Tibial artery (tissue), 4 donors: ENCODE measurements around the gene UBR4.

Experiments used
- DNase-seq, 2 donors: peaks; one replicate each; pipeline ENCODE4 v3.0.0-alpha.2; 2019
- H3K27ac ChIP-seq, 2 donors: fragments of 200-600 bp; sonication (generic) in 1 of 2; 1 replicate in 1 of 2; 2 replicates in 1 of 2; pipeline ENCODE4 v1.5.1; 2018 to 2019; ENCODE audit warnings: mild to moderate bottlenecking in 1 of 2
- H3K27me3 ChIP-seq, 2 donors: fragments of 200-600 bp; sonication (generic) in 1 of 2; one replicate each; pipeline versions ENCODE4 v1.5.1 to v1.6.0; 2016 to 2019
- H3K36me3 ChIP-seq, 3 donors: fragments of 200-600 bp; sonication (generic) in 2 of 3; one replicate each; pipeline ENCODE4 v1.5.1; 2016 to 2019; ENCODE audit warnings: mild to moderate bottlenecking in 2 of 3
- H3K4me1 ChIP-seq, 4 donors: fragments of 200-600 bp; sonication (generic) in 2 of 4; 1 replicate in 3 of 4; 2 replicates in 1 of 4; pipeline ENCODE4 v1.5.1; 2016 to 2019
- H3K4me3 ChIP-seq, 2 donors: fragments of 200-600 bp; sonication (generic) in 1 of 2; 1 replicate in 1 of 2; 2 replicates in 1 of 2; pipeline ENCODE4 v1.5.1; 2018 to 2019; ENCODE audit warnings: mild to moderate bottlenecking in 2 of 2
- H3K9me3 ChIP-seq, 3 donors: fragments of 200-600 bp; sonication (generic) in 1 of 3; one replicate each; pipeline ENCODE4 v1.5.1; 2016 to 2019
- intact Hi-C: fragments of 100-400 bp; cut with DNase I; formaldehyde crosslinking; loops from one replicate; pipeline ENCODE4 v1.15.0; 2023; ENCODE audit warnings: low total_unique reads
- TF ChIP-seq, protein P1 (sequence below), 2 experiments: fragments of 200-600 bp in 1 of 2; fragments of 450-650 bp in 1 of 2; IDR thresholded peaks; one replicate each; pipeline ENCODE4 v1.5.1; 2017 to 2019; ENCODE audit warnings: antibody characterized with exemption in 2 of 2, mild to moderate bottlenecking in 1 of 2, moderate library complexity in 1 of 2

Gene UBR4

DNA sequence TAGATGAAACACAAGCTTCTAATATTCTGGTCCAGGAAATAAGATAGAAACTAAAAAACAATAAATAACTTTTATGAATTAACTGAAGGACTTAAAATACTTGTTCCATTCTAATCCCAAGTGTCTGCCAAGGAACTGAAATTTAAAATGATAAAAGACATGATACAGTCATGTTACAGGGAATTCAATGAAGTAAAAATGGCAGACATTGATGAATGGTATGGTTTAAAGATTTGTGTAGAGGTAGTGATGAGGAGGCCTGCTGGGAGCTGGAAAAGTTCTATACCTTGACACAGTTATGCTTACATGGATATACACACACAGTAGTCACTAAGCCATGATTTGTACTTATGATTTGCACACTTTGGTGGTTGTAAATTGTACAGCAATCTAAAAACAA is 2.1 kb upstream of the UBR4 start:
- no peaks in the 10 kb centered on the region for H3K27me3 ChIP-seq
- no peak overlapping the region for H3K27ac ChIP-seq
- no peak for DNase-seq
- H3K4me1 ChIP-seq: peaks cover 0 to 38% (median 26%) of the 10 kb centered on the region in 4 donors
- H3K4me3 ChIP-seq: no peak overlapping the region
- H3K36me3 ChIP-seq: peaks cover 0 to 9% (median 9%) of the 10 kb centered on the region in 3 donors
- no peaks in the 10 kb centered on the region for H3K9me3 ChIP-seq
- TF ChIP-seq, protein P1, sequence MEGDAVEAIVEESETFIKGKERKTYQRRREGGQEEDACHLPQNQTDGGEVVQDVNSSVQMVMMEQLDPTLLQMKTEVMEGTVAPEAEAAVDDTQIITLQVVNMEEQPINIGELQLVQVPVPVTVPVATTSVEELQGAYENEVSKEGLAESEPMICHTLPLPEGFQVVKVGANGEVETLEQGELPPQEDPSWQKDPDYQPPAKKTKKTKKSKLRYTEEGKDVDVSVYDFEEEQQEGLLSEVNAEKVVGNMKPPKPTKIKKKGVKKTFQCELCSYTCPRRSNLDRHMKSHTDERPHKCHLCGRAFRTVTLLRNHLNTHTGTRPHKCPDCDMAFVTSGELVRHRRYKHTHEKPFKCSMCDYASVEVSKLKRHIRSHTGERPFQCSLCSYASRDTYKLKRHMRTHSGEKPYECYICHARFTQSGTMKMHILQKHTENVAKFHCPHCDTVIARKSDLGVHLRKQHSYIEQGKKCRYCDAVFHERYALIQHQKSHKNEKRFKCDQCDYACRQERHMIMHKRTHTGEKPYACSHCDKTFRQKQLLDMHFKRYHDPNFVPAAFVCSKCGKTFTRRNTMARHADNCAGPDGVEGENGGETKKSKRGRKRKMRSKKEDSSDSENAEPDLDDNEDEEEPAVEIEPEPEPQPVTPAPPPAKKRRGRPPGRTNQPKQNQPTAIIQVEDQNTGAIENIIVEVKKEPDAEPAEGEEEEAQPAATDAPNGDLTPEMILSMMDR (IDR thresholded peaks at IDR 0.05): no peak
- intact Hi-C loops: no loop called here

DNA sequence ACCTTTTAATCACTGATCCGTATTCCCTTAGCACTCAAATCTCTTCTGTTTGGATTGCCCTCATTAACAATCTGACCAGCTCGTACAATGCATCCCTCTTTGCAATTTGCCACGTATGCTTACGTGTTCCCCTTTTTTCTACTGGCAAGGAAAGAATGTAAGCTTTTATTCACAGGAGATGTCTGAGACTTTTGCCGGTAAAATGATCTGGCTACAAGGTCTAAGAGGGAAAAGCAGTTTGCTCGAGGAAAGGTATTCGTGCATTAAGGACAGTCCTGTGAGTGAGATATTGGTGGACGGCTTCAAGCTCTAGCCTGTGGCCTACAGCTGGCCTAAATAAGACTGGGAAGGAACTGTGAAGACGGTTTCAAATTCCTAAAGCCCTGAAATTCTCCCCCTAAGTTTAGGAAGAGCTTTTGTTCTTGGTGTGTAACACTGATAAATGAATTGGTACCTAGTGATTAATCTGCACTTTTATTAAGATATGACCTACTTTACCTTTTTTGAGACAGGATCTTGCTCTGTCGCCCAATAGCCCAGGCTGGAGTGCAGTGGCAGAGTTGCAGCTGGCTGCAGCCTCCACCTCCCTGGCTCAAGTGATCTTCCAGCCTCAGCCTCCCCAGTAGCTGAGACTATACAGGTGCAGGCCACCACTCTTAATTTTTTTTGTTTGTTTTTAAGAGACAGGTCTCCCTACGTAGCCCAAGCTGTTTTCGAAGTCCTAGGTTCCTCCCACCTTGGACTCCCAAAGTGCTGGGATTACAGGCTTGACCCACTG is 895 bp upstream of the UBR4 start:
- Histone ChIP-seq H3K27me3 (no peaks in the 10 kb centered on the region), H3K9me3 (no peaks in the 10 kb centered on the region), H3K4me1 (peaks cover 0 to 45% (median 32%) of the 10 kb centered on the region in 4 donors), H3K36me3 (peaks cover 0 to 9% (median 3%) of the 10 kb centered on the region in 3 donors), H3K27ac (peak overlapping the region; percentile 95 to 97), H3K4me3 (peak overlapping the region; percentile 95 to 97)
- DNase-seq: no peak
- TF ChIP-seq, protein P1 (IDR thresholded peaks at IDR 0.05): no peak
- intact Hi-C loops: no loop called here

DNA sequence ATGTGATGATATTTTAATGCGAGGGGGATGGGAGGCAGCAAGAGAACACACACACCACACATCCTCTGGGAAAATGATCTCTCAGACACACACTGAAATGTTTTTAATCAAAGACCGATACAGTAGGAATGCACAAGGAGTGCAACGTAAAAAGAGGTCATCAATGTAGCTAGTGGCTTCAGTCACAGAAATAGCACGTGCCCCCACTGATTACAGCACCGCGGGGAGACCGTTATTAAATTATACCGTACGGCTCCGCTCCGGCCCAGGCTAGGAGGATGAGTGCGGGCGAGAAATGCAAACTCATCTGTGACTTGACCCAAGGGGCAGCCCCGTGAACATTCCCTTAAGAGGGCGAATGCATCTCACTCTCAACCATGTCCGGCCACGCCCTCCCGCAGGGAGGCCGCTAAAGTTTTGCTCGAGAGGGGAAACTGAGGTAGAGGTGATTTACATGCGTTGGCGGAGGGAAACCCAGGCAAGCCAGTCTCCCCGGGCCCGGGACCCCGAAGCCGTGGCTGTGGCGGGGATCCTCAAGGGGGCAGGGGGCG is 552 bp downstream of the UBR4 start:
- intact Hi-C loops: loop anchor here (10.0 kb wide), 1 partner anchor 1515 kb away; no protein-coding TSS in a partner anchor
- Histone ChIP-seq H3K9me3 (no peaks in the 10 kb centered on the region), H3K4me1 (peaks cover 0 to 59% (median 32%) of the 10 kb centered on the region in 4 donors), H3K27ac (peak overlapping the region; percentile 95 to 97), H3K27me3 (no peaks in the 10 kb centered on the region), H3K4me3 (peak overlapping the region; percentile 95 to 97), H3K36me3 (peaks cover 0 to 9% (median 3%) of the 10 kb centered on the region in 3 donors)
- TF ChIP-seq, protein P1 (IDR thresholded peaks at IDR 0.05): no peak
- DNase-seq: peak; percentile 37 to 73

DNA sequence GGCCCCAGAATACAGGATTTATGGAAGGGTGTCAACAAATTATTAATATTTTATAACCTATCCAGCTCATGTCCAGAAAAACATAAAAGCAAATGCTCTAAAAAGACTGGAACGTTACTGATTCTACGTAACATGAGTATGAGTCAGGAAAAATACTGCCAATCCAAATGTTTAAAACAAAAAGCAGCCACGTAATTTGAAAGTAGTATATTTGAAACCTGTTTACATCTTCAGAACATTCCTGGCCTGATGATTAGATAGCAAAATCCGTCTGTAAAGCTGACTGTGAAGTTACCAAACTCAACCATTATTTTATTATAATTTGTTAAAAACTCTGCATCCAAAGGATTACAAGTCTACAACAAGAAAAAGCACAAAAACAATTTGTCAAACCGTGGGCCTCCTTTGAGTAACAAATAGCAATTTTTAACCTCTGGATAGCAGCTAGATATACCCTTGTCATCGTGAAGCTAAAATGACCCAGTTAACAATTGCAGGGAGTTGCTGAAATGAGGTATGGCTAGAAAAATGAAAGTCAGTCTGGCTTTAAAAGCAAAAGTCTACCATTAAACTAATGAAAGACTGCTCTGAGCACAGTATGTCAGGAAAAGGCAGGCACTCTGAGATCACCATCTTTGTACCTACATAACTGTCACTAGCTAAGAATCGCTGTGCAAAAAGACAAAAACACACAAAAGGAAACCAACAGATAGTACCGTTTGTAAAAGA is 1.2 kb downstream of the UBR4 start:
- H3K9me3 ChIP-seq: no peaks in the 10 kb centered on the region
- TF ChIP-seq, protein P1 (IDR thresholded peaks at IDR 0.05): no peak
- H3K27me3 ChIP-seq: no peaks in the 10 kb centered on the region
- intact Hi-C loops: loop anchor here (10.0 kb wide), 1 partner anchor 1514 kb away; no protein-coding TSS in a partner anchor
- peak overlapping the region; percentile 95 to 97 for H3K4me3 ChIP-seq
- peaks cover 0 to 8% (median 3%) of the 10 kb centered on the region in 3 donors for H3K36me3 ChIP-seq
- H3K4me1 ChIP-seq: peaks cover 0 to 65% (median 33%) of the 10 kb centered on the region in 4 donors
- peak overlapping the region; percentile 95 to 97 for H3K27ac ChIP-seq
- DNase-seq: no peak

DNA sequence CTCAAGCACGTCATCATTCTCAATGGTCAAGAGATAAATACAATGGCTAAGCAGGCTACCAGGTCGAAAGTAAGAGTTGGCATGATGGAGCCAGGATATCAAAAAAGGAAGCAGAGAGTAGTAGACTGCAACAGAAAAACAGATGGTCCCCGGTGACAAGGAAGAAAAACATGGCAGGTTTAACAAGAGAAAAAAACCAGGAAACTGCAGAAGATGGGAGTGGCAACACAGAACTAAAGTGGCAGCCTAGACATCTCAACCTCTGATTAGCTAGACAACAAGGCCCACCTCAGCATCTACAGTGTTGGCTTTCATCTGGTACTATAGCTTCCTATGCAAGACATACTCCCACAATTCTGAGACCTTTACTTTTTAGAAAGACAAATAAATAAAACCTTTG is 3.1 kb downstream of the UBR4 start:
- H3K27me3 ChIP-seq: no peaks in the 10 kb centered on the region
- no peaks in the 10 kb centered on the region for H3K9me3 ChIP-seq
- peaks cover 0 to 84% (median 45%) of the 10 kb centered on the region in 4 donors for H3K4me1 ChIP-seq
- DNase-seq: no peak
- TF ChIP-seq, protein P1 (IDR thresholded peaks at IDR 0.05): no peak
- H3K36me3 ChIP-seq: no peaks in the 10 kb centered on the region
- intact Hi-C loops: loop anchor here (10.0 kb wide), 1 partner anchor 1512 kb away; no protein-coding TSS in a partner anchor
- H3K27ac ChIP-seq: no peak overlapping the region
- H3K4me3 ChIP-seq: no peak overlapping the region
